Lung (tissue), 12 donors: Measurements from ENCODE around the gene EIF4E3. TPM values are rescaled to one million over a fixed set of nuclear protein-coding genes. Genes with fewer than 3 reads are reported as not detected.

Experiments
- ATAC-seq: fragments of 200-7000 bp; cut with Tn5 transposase; one replicate; pipeline ENCODE4 v1.9.1; 2020; ENCODE audit warnings: moderate number of reproducible peaks; ENCODE audit not compliant: insufficient read depth, low FRiP score
- DNase-seq, 3 donors: peaks; one replicate each; pipeline ENCODE4 v3.0.0-alpha.2; 2013 to 2017
- H3K27ac ChIP-seq, 2 donors: one replicate each; pipeline ENCODE4 v1.5.1; 2013; ENCODE audit warnings: mild to moderate bottlenecking in 2 of 2, moderate library complexity in 2 of 2, control low read depth in 1 of 2, inconsistent platforms in 1 of 2, low read depth in 1 of 2, low read length in 1 of 2
- H3K27me3 ChIP-seq, 3 donors: one replicate each; pipeline ENCODE4 v1.5.1; 2013; ENCODE audit warnings: low read length in 2 of 3; ENCODE audit not compliant: control insufficient read depth in 3 of 3, insufficient read depth in 3 of 3
- H3K36me3 ChIP-seq, 4 donors: one replicate each; pipeline ENCODE4 v1.5.1; 2013; ENCODE audit warnings: low read length in 4 of 4, mild to moderate bottlenecking in 1 of 4, moderate library complexity in 1 of 4; ENCODE audit not compliant: control insufficient read depth in 4 of 4, insufficient read depth in 4 of 4
- H3K4me1 ChIP-seq, 5 donors: one replicate each; pipeline ENCODE4 v1.5.1; 2013; ENCODE audit warnings: low read length in 5 of 5, mild to moderate bottlenecking in 2 of 5, moderate library complexity in 1 of 5; ENCODE audit not compliant: control insufficient read depth in 5 of 5, insufficient read depth in 5 of 5
- H3K4me3 ChIP-seq: one replicate; pipeline ENCODE4 v1.5.1; 2013; ENCODE audit warnings: mild to moderate bottlenecking, control low read depth, moderate library complexity
- H3K9ac ChIP-seq, 2 donors: one replicate each; pipeline ENCODE4 v1.5.1; 2013; ENCODE audit warnings: low read length in 2 of 2, control low read depth in 1 of 2; ENCODE audit not compliant: insufficient read depth in 1 of 2
- H3K9me3 ChIP-seq, 4 donors: one replicate each; pipeline ENCODE4 v1.5.1; 2013; ENCODE audit warnings: low read length in 3 of 4, mild to moderate bottlenecking in 1 of 4, moderate library complexity in 1 of 4; ENCODE audit not compliant: control insufficient read depth in 4 of 4, insufficient read depth in 3 of 4
- CTCF ChIP-seq: IDR thresholded peaks from 2 replicates; pipeline ENCODE4 v1.5.1; 2012; ENCODE audit warnings: mild to moderate bottlenecking; ENCODE audit errors: control extremely low read depth, extremely low read depth
- polyA plus RNA-seq, 2 donors: library from polyadenylated mRNA; stranded (reverse); fragments of 200-250 nt; gene quantifications; one replicate each; pipeline ENCODE4 v1.2.1, GENCODE V29; 2013
- total RNA-seq, 2 donors: library from RNA; depleted of rRNA in 1 of 2; stranded (reverse); fragments of >200 nt in 1 of 2; gene quantifications; one replicate each; pipeline ENCODE4 v1.2.1, GENCODE V29; 2014 to 2021
- donor health status: control.
- donor health status: control.
- donor health status: Bipolar disorder and iron deficiency.
- donor health status: healthy.
- donor health status: DM: yes; HTN: yes; CAD: no.

EIF4E3 gene
- total and polyA plus RNA-seq, 4 donors, result 9.7 to 21.8 (median 12.0) TPM

DNA sequence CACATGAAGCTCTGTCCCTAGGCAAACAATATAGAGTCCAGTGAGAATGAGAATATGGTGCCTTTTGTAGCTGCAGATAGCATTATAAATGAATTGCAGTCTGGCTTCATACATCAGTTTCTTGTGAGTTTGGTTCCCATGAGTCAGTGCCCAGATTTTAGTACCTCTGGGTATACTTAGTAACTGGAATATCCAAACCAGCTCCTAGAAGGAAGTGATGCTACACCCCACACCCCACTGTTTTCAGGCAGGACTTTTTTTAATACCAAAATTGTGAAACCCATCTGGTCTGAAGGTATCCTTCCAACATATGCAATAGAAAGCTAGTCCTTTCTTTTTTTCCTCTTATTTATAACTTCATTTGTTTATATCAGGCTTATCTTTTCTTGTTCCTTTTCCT lies 99.5 kb downstream of the EIF4E3 start:
- no peaks in the 10 kb centered on the region for H3K36me3 ChIP-seq
- no peak for ATAC-seq
- peaks cover 0 to 2% (median 0%) of the 10 kb centered on the region in 4 donors for H3K9me3 ChIP-seq
- H3K9ac ChIP-seq, result no peak overlapping the region
- peaks cover 0 to 6% (median 0%) of the 10 kb centered on the region in 5 donors for H3K4me1 ChIP-seq
- H3K27ac ChIP-seq, result no peak overlapping the region
- no peak overlapping the region for H3K4me3 ChIP-seq
- no peak for DNase-seq
- TF ChIP-seq CTCF, result no peak
- peaks cover 0 to 2% (median 0%) of the 10 kb centered on the region in 3 donors for H3K27me3 ChIP-seq

Other genes with a start within 250 kb of the EIF4E3 start
- 100 to 1,000 TPM; 121 to 287 TPM for gene FOXP1, start 141.7 kb downstream of the EIF4E3 start, total RNA-seq
- 10 to 100 TPM; 13.8 to 26.5 TPM for gene FOXP1, start 141.7 kb downstream of the EIF4E3 start, polyA plus RNA-seq
- gene GPR27, start 28.5 kb upstream of the EIF4E3 start, total RNA-seq, result 1 to 10 TPM; 1.8 to 4.6 TPM
- gene GPR27, start 28.5 kb upstream of the EIF4E3 start, polyA plus RNA-seq, result 1 to 10 TPM in 1 of 2 donors, under 1 TPM in 1; 0.59 to 7.7 TPM
- gene PROK2, start 59.7 kb upstream of the EIF4E3 start, total RNA-seq, result 1 to 10 TPM; 1.7 to 3.9 TPM
- 10 to 100 TPM in 1 of 2 donors, 1 to 10 TPM in 1; 1.3 to 57.2 TPM for gene PROK2, start 59.7 kb upstream of the EIF4E3 start, polyA plus RNA-seq